ENCODE data around the gene MEF2A.

The MEF2A gene

GRCh38 chr15:99706557-99707303 is 140.9 kb downstream of the MEF2A start:
- no peak for DNase-seq (ENCODE audit: low spot score)

GRCh38 chr15:99707473-99708270 is 141.9 kb downstream of the MEF2A start:
- no peak for DNase-seq (ENCODE audit: low spot score)

- DNase-seq (ENCODE audit: low spot score): peak; percentile 51
These were observed 142.8 kb downstream of the MEF2A start for GRCh38 chr15:99708563-99708962.

- DNase-seq (ENCODE audit: low spot score): no peak
These were observed 143.6 kb downstream of the MEF2A start for GRCh38 chr15:99709243-99709986.

GRCh38 chr15:99711625-99712024 is 145.8 kb downstream of the MEF2A start:
- DNase-seq (ENCODE audit: low spot score): no peak

GRCh38 chr15:99712415-99712814 is 146.6 kb downstream of the MEF2A start:
- no peak for DNase-seq (ENCODE audit: low spot score)

- no peak for DNase-seq (ENCODE audit: low spot score)
These were observed 150.8 kb downstream of the MEF2A start for GRCh38 chr15:99716540-99717095.

GRCh38 chr15:99717161-99718009 is 151.6 kb downstream of the MEF2A start:
- DNase-seq (ENCODE audit: low spot score): no peak

GRCh38 chr15:99718421-99718820 is 152.6 kb downstream of the MEF2A start:
- no peak for DNase-seq (ENCODE audit: low spot score)

- no peak for DNase-seq (ENCODE audit: low spot score)
These were observed 153.3 kb downstream of the MEF2A start for GRCh38 chr15:99719096-99719541.

GRCh38 chr15:99720533-99720932 is 154.7 kb downstream of the MEF2A start:
- no peak for DNase-seq (ENCODE audit: low spot score)

GRCh38 chr15:99721104-99721778 is 155.5 kb downstream of the MEF2A start:
- no peak for DNase-seq (ENCODE audit: low spot score)

- no peak for DNase-seq (ENCODE audit: low spot score)
These were observed 156.1 kb downstream of the MEF2A start for GRCh38 chr15:99721896-99722295.

- DNase-seq (ENCODE audit: low spot score): no peak
These were observed 156.6 kb downstream of the MEF2A start for GRCh38 chr15:99722406-99722805.

- DNase-seq (ENCODE audit: low spot score): no peak
These were observed 160.5 kb downstream of the MEF2A start for GRCh38 chr15:99726333-99726732.

- no peak for DNase-seq (ENCODE audit: low spot score)
These were observed 161.5 kb downstream of the MEF2A start for GRCh38 chr15:99727330-99727729.

GRCh38 chr15:99727733-99728132 is 161.9 kb downstream of the MEF2A start:
- DNase-seq (ENCODE audit: low spot score): no peak

- DNase-seq (ENCODE audit: low spot score): no peak
These were observed 163.1 kb downstream of the MEF2A start for GRCh38 chr15:99728916-99729315.

- no peak for DNase-seq (ENCODE audit: low spot score)
These were observed 163.5 kb downstream of the MEF2A start for GRCh38 chr15:99729327-99729726.

GRCh38 chr15:99729920-99730319 is 164.1 kb downstream of the MEF2A start:
- peak; percentile 72 for DNase-seq (ENCODE audit: low spot score)

All from pons (tissue), 1 donor.